H1 (cell line): ENCODE data around the gene STRIP2. TPM values are rescaled to one million over a fixed set of nuclear protein-coding genes. Genes with fewer than 3 reads are reported as not detected.
"Not testable (repeated sequence)": the region's sequence is repeated elsewhere in the genome, so short reads cannot be mapped to it uniquely, and the experiment has no call there.

ENCODE experiments used
- CTCF ChIA-PET: fragments of 300-600 bp; sonication (Branson Sonifier 250); formaldehyde crosslinking; loops from one replicate; lab custom pipeline; 2021; ENCODE audit not compliant: partially characterized antibody; lab: Charles Lee
- POLR2A ChIA-PET: fragments of 300-600 bp; sonication (Branson Sonifier 250); formaldehyde crosslinking; loops from one replicate; lab custom pipeline; 2021; ENCODE audit warnings: inconsistent platforms; ENCODE audit not compliant: partially characterized antibody; lab: Charles Lee
- DNase-seq, 2 experiments: peaks; one replicate each; pipeline versions ENCODE4 v3.0.0 to v3.0.0-alpha.2; 2010 to 2022; ENCODE audit warnings: low spot score in 2 of 2, low read depth in 1 of 2, mixed read lengths in 1 of 2
- FAIRE-seq: peaks from 2 replicates; lab custom pipeline; 2011; peaks lifted over from hg19 to GRCh38; lab: Jason Lieb, UNC
- H2AFZ ChIP-seq: 2 replicates; pipeline ENCODE4 v1.8.1; 2012; ENCODE audit warnings: low read length, inconsistent platforms
- H2AK5ac ChIP-seq: 2 replicates; pipeline ENCODE4 v1.6.1; 2013; ENCODE audit warnings: low read depth, low read length
- H2BK120ac ChIP-seq: replicated peaks from 2 replicates; pipeline ENCODE3; 2013; ENCODE audit warnings: low read depth, low read length, inconsistent platforms
- H2BK12ac ChIP-seq: 2 replicates; pipeline ENCODE4 v1.6.1; 2013; ENCODE audit warnings: low read depth, low read length
- H2BK15ac ChIP-seq: 2 replicates; pipeline ENCODE4 v1.6.1; 2013; ENCODE audit warnings: low read length
- H2BK20ac ChIP-seq: 2 replicates; pipeline ENCODE4 v1.6.1; 2013; ENCODE audit warnings: low read length
- H2BK5ac ChIP-seq: 2 replicates; pipeline ENCODE4 v1.6.1; 2013; ENCODE audit warnings: low read depth, low read length
- H3K14ac ChIP-seq: 2 replicates; pipeline ENCODE4 v1.6.1; 2013; ENCODE audit warnings: inconsistent platforms; ENCODE audit not compliant: insufficient read length
- H3K18ac ChIP-seq: 2 replicates; pipeline ENCODE4 v1.6.1; 2013; ENCODE audit warnings: low read length; ENCODE audit errors: extremely low read depth
- H3K23ac ChIP-seq: 2 replicates; pipeline ENCODE4 v1.6.1; 2013; ENCODE audit warnings: inconsistent platforms; ENCODE audit not compliant: insufficient read length
- H3K23me2 ChIP-seq: 2 replicates; pipeline ENCODE4 v1.6.1; 2013; ENCODE audit warnings: low read depth, low read length
- H3K27ac ChIP-seq: 2 replicates; pipeline ENCODE4 v1.6.1; 2011; ENCODE audit warnings: low read depth, low read length, inconsistent platforms
- H3K27me3 ChIP-seq, 4 experiments: replicated peaks in 1 of 4; 1 replicate in 1 of 4; 2 replicates in 3 of 4; pipeline versions ENCODE4 v1.6.1 to v1.8.1; 2011 to 2013; ENCODE audit warnings: low read length in 3 of 4, mild to moderate bottlenecking in 3 of 4, inconsistent platforms in 2 of 4, mixed read lengths in 2 of 4, moderate library complexity in 1 of 4; ENCODE audit not compliant: control insufficient read depth in 3 of 4, insufficient read depth in 3 of 4; ENCODE audit errors: extremely low read depth in 1 of 4
- H3K36me3 ChIP-seq, 4 experiments: 2 replicates each; pipeline versions ENCODE4 v1.6.1 to v1.8.1; 2011 to 2013; ENCODE audit warnings: mild to moderate bottlenecking in 4 of 4, low read length in 3 of 4, moderate library complexity in 2 of 4, control low read depth in 1 of 4, inconsistent platforms in 1 of 4; ENCODE audit not compliant: insufficient read depth in 4 of 4, control insufficient read depth in 2 of 4
- H3K4ac ChIP-seq: replicated peaks from 2 replicates; pipeline ENCODE3; 2013; ENCODE audit warnings: low read length, low read depth, mixed read lengths, inconsistent platforms; ENCODE audit not compliant: insufficient read length
- H3K4me1 ChIP-seq, 4 experiments: replicated peaks in 1 of 4; 1 replicate in 1 of 4; 2 replicates in 3 of 4; pipeline versions ENCODE4 v1.6.1 to v1.8.1; 2011 to 2013; ENCODE audit warnings: low read length in 3 of 4, inconsistent platforms in 2 of 4, mixed read lengths in 1 of 4; ENCODE audit not compliant: insufficient read depth in 4 of 4, control insufficient read depth in 3 of 4
- H3K4me2 ChIP-seq, 2 experiments: 2 replicates each; pipeline versions ENCODE4 v1.6.1 to v1.8.1; 2011 to 2013; ENCODE audit warnings: low read depth in 2 of 2, low read length in 2 of 2, control low read depth in 1 of 2, inconsistent platforms in 1 of 2, mild to moderate bottlenecking in 1 of 2; ENCODE audit not compliant: insufficient read depth in 1 of 2
- H3K4me3 ChIP-seq, 4 experiments: fragments of 200-600, 300-600 bp in 1 of 4; sonication (generic), shearing (Covaris generic), sonication (Bioruptor Twin) in 1 of 4; 2 replicates each; pipeline versions ENCODE4 v1.5.1 to v1.8.1; 2011 to 2016; ENCODE audit warnings: low read length in 4 of 4, low read depth in 3 of 4, control low read depth in 2 of 4, inconsistent platforms in 2 of 4, mild to moderate bottlenecking in 2 of 4, mixed read lengths in 1 of 4, moderate library complexity in 1 of 4; ENCODE audit not compliant: insufficient read depth in 2 of 4; ENCODE audit errors: extremely low read depth in 1 of 4
- H3K56ac ChIP-seq: replicated peaks from 2 replicates; pipeline ENCODE3; 2013; ENCODE audit warnings: low read depth, mild to moderate bottlenecking, mixed read lengths, low read length, inconsistent platforms; ENCODE audit not compliant: insufficient read length
- H3K79me1 ChIP-seq: 2 replicates; pipeline ENCODE4 v1.6.1; 2013; ENCODE audit warnings: low read depth, low read length, control low read depth
- H3K79me2 ChIP-seq, 2 experiments: 2 replicates each; pipeline versions ENCODE4 v1.6.1 to v1.8.1; 2012 to 2013; ENCODE audit warnings: low read length in 2 of 2, mild to moderate bottlenecking in 2 of 2, inconsistent platforms in 1 of 2; ENCODE audit not compliant: insufficient read depth in 2 of 2, control insufficient read depth in 1 of 2
- H3K9ac ChIP-seq, 4 experiments: replicated peaks in 1 of 4; 1 replicate in 1 of 4; 2 replicates in 3 of 4; pipeline versions ENCODE4 v1.6.1 to v1.8.1; 2011 to 2013; ENCODE audit warnings: low read depth in 3 of 4, low read length in 3 of 4, control low read depth in 2 of 4, mild to moderate bottlenecking in 2 of 4, moderate library complexity in 2 of 4, inconsistent platforms in 1 of 4; ENCODE audit errors: extremely low read depth in 1 of 4
- H3K9me3 ChIP-seq, 2 experiments: 2 replicates each; pipeline versions ENCODE4 v1.6.1 to v1.8.1; 2012 to 2013; ENCODE audit warnings: mild to moderate bottlenecking in 2 of 2, moderate library complexity in 2 of 2, control low read depth in 1 of 2, inconsistent platforms in 1 of 2, low read depth in 1 of 2, low read length in 1 of 2, mixed read lengths in 1 of 2; ENCODE audit not compliant: insufficient read depth in 2 of 2
- H4K20me1 ChIP-seq, 2 experiments: replicated peaks in 1 of 2; 2 replicates each; pipeline versions ENCODE3 to v1.8.1; 2011 to 2013; ENCODE audit warnings: inconsistent platforms in 2 of 2, low read length in 2 of 2, mild to moderate bottlenecking in 1 of 2; ENCODE audit not compliant: insufficient read depth in 2 of 2, control insufficient read depth in 1 of 2
- H4K5ac ChIP-seq: 2 replicates; pipeline ENCODE4 v1.6.1; 2013; ENCODE audit warnings: low read length, low read depth, mixed read lengths, inconsistent platforms; ENCODE audit not compliant: insufficient read length
- H4K8ac ChIP-seq: 2 replicates; pipeline ENCODE4 v1.8.0; 2013; ENCODE audit warnings: mild to moderate bottlenecking, moderate library complexity, low read length, inconsistent platforms; ENCODE audit not compliant: insufficient read depth; ENCODE audit errors: extremely low read depth
- H4K91ac ChIP-seq: replicated peaks from 2 replicates; pipeline ENCODE3; 2013; ENCODE audit warnings: low read length, mixed read lengths, inconsistent platforms; ENCODE audit not compliant: insufficient read length
- EGR1 ChIP-seq: IDR thresholded peaks from 2 replicates; pipeline ENCODE4 v1.6.1; 2011; ENCODE audit warnings: low read depth, low read length, borderline replicate concordance
- WGBS, 2 experiments: shearing (Covaris generic) in 1 of 2; methylation state at CpG; one replicate each; pipeline versions ENCODE4 v1.1.6 to v1.1.7; 2013 to 2015; ENCODE audit warnings: low lambda C conversion rate in 2 of 2, mixed read lengths in 2 of 2, inconsistent platforms in 1 of 2, low coverage in 1 of 2, missing lambda C conversion rate in 1 of 2; ENCODE audit not compliant: insufficient replicate concordance in 2 of 2, insufficient coverage in 1 of 2, insufficient read length in 1 of 2; ENCODE audit errors: extremely low coverage in 1 of 2, missing lambda C conversion rate in 1 of 2; 5-methylcytosine and 5-hydroxymethylcytosine counted together
- polyA plus RNA-seq, 7 experiments: library from polyadenylated mRNA; depleted of rRNA in 3 of 7; stranded (reverse) in 5 of 7; unstranded in 2 of 7; fragments of >200 nt in 5 of 7; fragments of 200-250 nt in 2 of 7; gene quantifications; 1 replicate in 5 of 7; 2 replicates in 1 of 7; 4 replicates in 1 of 7; pipeline versions ENCODE4 v1.2.1 to v1.2.3, GENCODE V29; 2011 to 2013; ENCODE audit warnings: missing spikeins in 2 of 7, mixed read lengths in 2 of 7
- total RNA-seq: library from RNA; stranded (reverse); fragmentation: NEBNext Ultra II Directional; extraction: Animal tissue kit (Norgen Biotek cat#: 25700); gene quantifications from 2 replicates; pipeline ENCODE4 v1.2.1, GENCODE V29; 2021

STRIP2 gene
- total and polyA plus RNA-seq, 2 of the 8 experiments (the other 6 are each of a cell fraction or from before 2014, with no cell fraction given) = 5.3 to 8.2 TPM

GRCh38 chr7:129471402-129471827 lies 37.2 kb downstream of the STRIP2 start:
- Histone ChIP-seq H3K14ac (no peak overlapping the region), H3K27me3 (no peaks in the 10 kb centered on the region), H2AK5ac (no peak overlapping the region), H3K36me3 (peaks cover 0 to 20% (median 5%) of the 10 kb centered on the region in 4 experiments; a peak in 4 of 8 replicates), H3K4me3 (no peak overlapping the region), H2BK120ac (no peak overlapping the region), H3K9ac (no peak overlapping the region), H4K20me1 (no peaks in the 10 kb centered on the region), H2AFZ (no peak overlapping the region), H3K4me1 (peaks cover 0 to 8% (median 6%) of the 10 kb centered on the region in 4 experiments; a peak in 4 of 7 replicates), H3K56ac (no peak overlapping the region), H3K4ac (no peak overlapping the region), H4K8ac (no peak overlapping the region), H2BK20ac (no peak overlapping the region), H3K23me2 (no peaks in the 10 kb centered on the region), H3K9me3 (peaks cover 0 to 6% of the 10 kb centered on the region in 2 experiments; a peak in 1 of 4 replicates), H2BK15ac (no peak overlapping the region), H2BK5ac (no peak overlapping the region), H3K27ac (no peak overlapping the region), H4K91ac (no peak overlapping the region), H3K79me2 (no peaks in the 10 kb centered on the region), H3K18ac (no peak overlapping the region), H3K79me1 (no peaks in the 10 kb centered on the region), H2BK12ac (no peak overlapping the region), H3K23ac (no peak overlapping the region), H3K4me2 (no peak overlapping the region), H4K5ac (no peak overlapping the region)
- POLR2A ChIA-PET = interaction anchor here (1.4 kb wide), 1 partner anchor 35 kb away, joined by 3 read pairs; no protein-coding TSS in a partner anchor
- CTCF ChIA-PET = interaction anchor here (0.6 to 7.8 kb wide), 36 partner anchors 10 to 308 kb away, joined by 3 to 87 read pairs (median 4); partner anchors contain the start of genes SMKR1 and STRIP2
- TF ChIP-seq EGR1 = no peak
- DNase-seq = no peak
- FAIRE-seq = no peak

DNA sequence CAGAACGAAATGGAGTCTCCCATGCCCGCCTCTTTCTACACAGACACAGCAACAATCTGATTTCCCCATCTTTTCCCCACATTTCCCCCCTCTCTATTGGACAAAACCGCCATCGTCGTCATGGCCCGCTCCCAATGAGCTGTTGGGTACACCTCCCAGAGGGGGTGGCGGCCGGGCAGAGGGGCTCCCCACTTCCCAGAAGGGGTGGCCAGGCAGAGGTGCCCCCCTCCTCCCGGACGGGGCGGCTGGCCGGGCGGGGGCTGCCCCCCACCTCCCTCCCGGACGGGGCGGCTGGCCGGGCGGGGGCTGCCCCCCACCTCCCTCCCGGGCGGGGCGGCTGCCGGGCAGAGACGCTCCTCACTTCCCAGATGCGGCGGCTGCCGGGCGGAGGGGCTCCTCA lies 41.7 kb downstream of the STRIP2 start:
- H4K20me1 ChIP-seq, H3K9me3 ChIP-seq, POLR2A ChIA-PET, H3K23ac ChIP-seq, H2AK5ac ChIP-seq, H3K27ac ChIP-seq, H3K79me1 ChIP-seq, H2AFZ ChIP-seq, H3K14ac ChIP-seq, H2BK12ac ChIP-seq, H3K79me2 ChIP-seq, H3K4me3 ChIP-seq, H2BK20ac ChIP-seq, H3K9ac ChIP-seq, H3K27me3 ChIP-seq, DNase-seq, H2BK15ac ChIP-seq, H3K18ac ChIP-seq, H3K56ac ChIP-seq, H3K36me3 ChIP-seq, CTCF ChIA-PET, H4K91ac ChIP-seq, H2BK120ac ChIP-seq, H3K23me2 ChIP-seq, FAIRE-seq, H2BK5ac ChIP-seq, H3K4me2 ChIP-seq, H4K5ac ChIP-seq, H3K4me1 ChIP-seq, H3K4ac ChIP-seq: not testable (repeated sequence)
- peak overlapping the region; percentile 14; the same call in 1 of the 2 replicates for H4K8ac ChIP-seq
- WGBS, 2 experiments = 87% methylated on average over 2 of the region's 27 CpGs; no CpG with 5 or more reads in 1 of the 2 experiments
